Smooth muscle cell (in vitro differentiated cells): ENCODE data around the gene DNASE1L2. TPM values are rescaled to one million over a fixed set of nuclear protein-coding genes. Genes with fewer than 3 reads are reported as not detected.

Source experiments
- DNase-seq: peaks from one replicate; lab custom pipeline; 2025; ENCODE audit not compliant: unreplicated experiment; lab: John Stamatoyannopoulos, UW
- H2AFZ ChIP-seq: fragments of 200-600 bp; sonication (generic); 2 replicates; pipeline ENCODE4 v1.6.0; 2016; ENCODE audit warnings: antibody characterized with exemption, low read depth, mild to moderate bottlenecking
- H3F3A ChIP-seq: fragments of 200-600 bp; sonication (generic); 2 replicates; pipeline ENCODE4 v1.6.0; 2017; ENCODE audit warnings: antibody characterized with exemption, low read depth
- H3K27ac ChIP-seq: fragments of 200-600 bp; sonication (generic); 2 replicates; pipeline ENCODE4 v1.5.1; 2016; ENCODE audit warnings: low read depth, mild to moderate bottlenecking
- H3K27me3 ChIP-seq: fragments of 200-600 bp; sonication (generic); 2 replicates; pipeline ENCODE4 v1.6.1; 2016; ENCODE audit warnings: low read depth, mild to moderate bottlenecking
- H3K36me3 ChIP-seq: fragments of 200-600 bp; sonication (generic); 2 replicates; pipeline ENCODE4 v1.5.1; 2016; ENCODE audit warnings: low read depth
- H3K4me1 ChIP-seq: fragments of 200-600 bp; sonication (generic); 2 replicates; pipeline ENCODE4 v1.5.1; 2016; ENCODE audit warnings: low read depth
- H3K4me2 ChIP-seq: fragments of 200-600 bp; sonication (generic); 2 replicates; pipeline ENCODE4 v1.6.0; 2016; ENCODE audit warnings: mild to moderate bottlenecking
- H3K4me3 ChIP-seq: fragments of 200-600 bp; sonication (generic); 2 replicates; pipeline ENCODE4 v1.5.1; 2016; ENCODE audit warnings: mild to moderate bottlenecking
- H3K79me2 ChIP-seq: fragments of 200-600 bp; sonication (generic); 2 replicates; pipeline ENCODE4 v1.6.0; 2016; ENCODE audit warnings: low read depth, mild to moderate bottlenecking
- H3K9ac ChIP-seq: fragments of 200-600 bp; sonication (generic); 2 replicates; pipeline ENCODE4 v1.6.0; 2016; ENCODE audit warnings: low read depth
- H3K9me3 ChIP-seq: fragments of 200-600 bp; sonication (generic); replicated peaks from 2 replicates; pipeline ENCODE4 v1.5.1; 2016; ENCODE audit warnings: low read depth
- H4K20me1 ChIP-seq: fragments of 200-600 bp; sonication (generic); 2 replicates; pipeline ENCODE4 v1.6.0; 2016; ENCODE audit warnings: low read depth
- WGBS: methylation state at CpG from one replicate; pipeline ENCODE4 v1.1.7; 2016; ENCODE audit warnings: low lambda C conversion rate; 5-methylcytosine and 5-hydroxymethylcytosine counted together
- polyA plus RNA-seq: library from polyadenylated mRNA; unstranded; fragments of >200 nt; fragmentation: Nextera tagmentation; extraction: Ambion mirVana; gene quantifications from 2 replicates; pipeline ENCODE4 v1.2.1, GENCODE V29; 2016
- total RNA-seq: library from RNA; depleted of rRNA; stranded (reverse); fragments of >200 nt; gene quantifications from 2 replicates; pipeline ENCODE4 v1.2.3, GENCODE V29; 2014
- TF ChIP-seq, protein P1 (sequence below): fragments of 200-600 bp; sonication (generic); IDR thresholded peaks from 2 replicates; pipeline ENCODE4 v1.5.1; 2017; ENCODE audit warnings: borderline replicate concordance, mild to moderate bottlenecking, antibody characterized with exemption; ENCODE audit not compliant: insufficient read depth, poor library complexity, severe bottlenecking

The DNASE1L2 gene
- total and polyA plus RNA-seq, 2 experiments from 2014 or later, result 0.13 to 0.25 TPM

DNA sequence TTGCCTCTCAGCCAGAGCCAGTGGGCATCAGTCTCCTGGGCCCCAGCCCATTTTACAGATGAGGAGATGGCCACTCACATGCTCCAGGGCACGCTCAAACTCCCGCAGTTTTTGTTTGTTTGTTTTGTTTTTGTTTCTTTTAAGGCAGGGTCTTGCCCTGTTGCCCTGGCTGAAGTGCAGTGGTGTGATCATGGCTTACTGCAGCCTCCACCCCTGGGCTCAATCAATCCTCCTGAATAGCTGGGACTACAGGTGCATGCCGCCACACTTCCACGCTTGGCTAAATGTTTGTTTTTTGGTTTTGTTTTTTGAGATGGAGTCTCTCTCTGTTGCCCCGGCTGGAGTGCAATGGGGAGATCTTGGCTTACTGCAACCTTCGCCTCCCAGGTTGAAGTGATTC, 9.3 kb upstream of the DNASE1L2 start:
- no peaks in the 10 kb centered on the region for H3F3A ChIP-seq
- WGBS, result 98% methylated on average over 6 of the region's 6 CpGs
- DNase-seq, result no peak
- no peak overlapping the region for H3K4me3 ChIP-seq
- H3K4me2 ChIP-seq, result no peak overlapping the region
- H2AFZ ChIP-seq, result no peak overlapping the region
- no peaks in the 10 kb centered on the region for H3K36me3 ChIP-seq
- no peak overlapping the region for H3K27ac ChIP-seq
- peaks cover 6% of the 10 kb centered on the region for H3K4me1 ChIP-seq
- H3K9me3 ChIP-seq, result no peaks in the 10 kb centered on the region
- TF ChIP-seq, protein P1, sequence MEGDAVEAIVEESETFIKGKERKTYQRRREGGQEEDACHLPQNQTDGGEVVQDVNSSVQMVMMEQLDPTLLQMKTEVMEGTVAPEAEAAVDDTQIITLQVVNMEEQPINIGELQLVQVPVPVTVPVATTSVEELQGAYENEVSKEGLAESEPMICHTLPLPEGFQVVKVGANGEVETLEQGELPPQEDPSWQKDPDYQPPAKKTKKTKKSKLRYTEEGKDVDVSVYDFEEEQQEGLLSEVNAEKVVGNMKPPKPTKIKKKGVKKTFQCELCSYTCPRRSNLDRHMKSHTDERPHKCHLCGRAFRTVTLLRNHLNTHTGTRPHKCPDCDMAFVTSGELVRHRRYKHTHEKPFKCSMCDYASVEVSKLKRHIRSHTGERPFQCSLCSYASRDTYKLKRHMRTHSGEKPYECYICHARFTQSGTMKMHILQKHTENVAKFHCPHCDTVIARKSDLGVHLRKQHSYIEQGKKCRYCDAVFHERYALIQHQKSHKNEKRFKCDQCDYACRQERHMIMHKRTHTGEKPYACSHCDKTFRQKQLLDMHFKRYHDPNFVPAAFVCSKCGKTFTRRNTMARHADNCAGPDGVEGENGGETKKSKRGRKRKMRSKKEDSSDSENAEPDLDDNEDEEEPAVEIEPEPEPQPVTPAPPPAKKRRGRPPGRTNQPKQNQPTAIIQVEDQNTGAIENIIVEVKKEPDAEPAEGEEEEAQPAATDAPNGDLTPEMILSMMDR, result no peak
- H4K20me1 ChIP-seq, result peaks cover 71% of the 10 kb centered on the region
- no peaks in the 10 kb centered on the region for H3K27me3 ChIP-seq
- H3K9ac ChIP-seq, result no peak overlapping the region
- peaks cover 50% of the 10 kb centered on the region for H3K79me2 ChIP-seq

DNA sequence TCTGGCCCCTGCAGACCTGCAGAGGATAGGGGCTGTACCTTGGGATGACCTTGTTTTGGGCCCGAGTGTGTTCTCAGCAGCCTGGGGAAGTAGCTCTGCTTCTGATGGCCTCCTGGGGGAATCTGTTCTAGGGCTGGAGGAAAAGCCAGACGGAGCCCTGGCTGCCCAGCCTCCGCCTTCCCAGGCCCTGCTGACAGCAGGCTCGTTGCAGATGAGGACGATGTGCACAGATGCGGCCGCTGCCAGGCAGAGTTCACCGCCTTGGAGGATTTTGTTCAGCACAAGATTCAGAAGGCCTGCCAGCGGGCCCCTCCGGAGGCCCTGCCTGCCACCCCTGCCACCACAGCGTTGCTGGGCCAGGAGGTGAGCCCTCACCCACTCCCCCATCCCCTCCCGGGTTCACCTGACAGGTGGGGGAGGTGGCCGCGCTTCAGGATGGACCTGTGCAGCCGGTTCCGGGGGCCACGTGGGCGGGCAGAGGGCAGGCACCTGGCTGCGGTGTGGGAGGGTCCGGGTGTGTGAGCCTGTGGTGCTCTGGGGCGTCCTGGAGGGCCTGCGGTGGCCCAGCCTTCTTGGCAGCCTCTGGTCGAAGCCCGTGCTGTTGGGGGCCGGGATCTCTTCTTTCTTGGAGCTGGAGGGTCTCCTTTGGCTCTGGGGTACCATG, 8.0 kb upstream of the DNASE1L2 start:
- H3K27ac ChIP-seq, result no peak overlapping the region
- H3K4me3 ChIP-seq, result no peak overlapping the region
- H3K27me3 ChIP-seq, result no peaks in the 10 kb centered on the region
- no peaks in the 10 kb centered on the region for H3F3A ChIP-seq
- DNase-seq, result no peak
- 93% methylated on average over 20 of the region's 25 CpGs for WGBS
- no peaks in the 10 kb centered on the region for H3K9me3 ChIP-seq
- TF ChIP-seq, protein P1, result no peak
- peaks cover 50% of the 10 kb centered on the region for H3K79me2 ChIP-seq
- H4K20me1 ChIP-seq, result peaks cover 71% of the 10 kb centered on the region
- H3K4me1 ChIP-seq, result peaks cover 6% of the 10 kb centered on the region
- H3K9ac ChIP-seq, result no peak overlapping the region
- H3K4me2 ChIP-seq, result no peak overlapping the region
- H3K36me3 ChIP-seq, result no peaks in the 10 kb centered on the region
- H2AFZ ChIP-seq, result no peak overlapping the region

DNA sequence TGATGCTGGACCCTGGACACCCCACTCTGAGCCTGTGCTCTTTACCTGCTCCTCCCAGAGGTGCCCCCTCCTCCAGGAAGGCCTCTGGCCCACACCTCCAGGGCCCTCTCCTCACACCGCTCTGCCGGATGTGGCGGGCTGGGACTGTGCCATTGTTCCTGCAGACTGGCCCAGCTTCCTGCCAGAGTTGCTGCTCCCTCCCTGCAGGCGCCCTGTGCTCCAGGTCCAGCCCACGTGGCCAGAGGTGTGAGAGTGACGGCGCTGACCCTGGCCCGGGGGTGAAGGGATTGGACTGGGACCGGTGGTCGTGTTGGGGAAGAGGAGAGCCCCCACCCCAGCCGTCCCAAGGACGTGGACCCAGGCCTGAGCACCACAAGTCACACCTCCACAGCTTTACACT, 7.2 kb upstream of the DNASE1L2 start:
- Histone ChIP-seq H4K20me1 (peaks cover 77% of the 10 kb centered on the region), H3K4me2 (no peak overlapping the region), H3K4me3 (no peak overlapping the region), H3K27ac (no peak overlapping the region), H3K36me3 (no peaks in the 10 kb centered on the region), H3K79me2 (peaks cover 46% of the 10 kb centered on the region), H3K9me3 (no peaks in the 10 kb centered on the region), H3K4me1 (peaks cover 6% of the 10 kb centered on the region), H3K27me3 (no peaks in the 10 kb centered on the region), H3K9ac (no peak overlapping the region), H2AFZ (no peak overlapping the region), H3F3A (no peaks in the 10 kb centered on the region)
- TF ChIP-seq, protein P1, result no peak
- 95% methylated on average over 12 of the region's 12 CpGs for WGBS
- DNase-seq, result no peak
